GM12878 (cell line): ENCODE data around the gene TRAPPC11. TPM values are rescaled to one million over a fixed set of nuclear protein-coding genes. Genes with fewer than 3 reads are reported as not detected.

ENCODE experiments used
- ATAC-seq: fragments of 200-7000 bp; cut with Tn5 transposase; 3 replicates; pipeline ENCODE4 v1.9.1; 2020; ENCODE audit warnings: mild to moderate bottlenecking, moderate library complexity
- BruUV-seq: library from RNA; stranded (reverse); fragments of 400-500 nt; replicated peaks from 2 replicates; lab custom pipeline; 2021; lab: Mats Ljungman, UMichigan
- CTCF ChIA-PET: fragments of 300-600 bp; sonication (Branson Sonifier 250); formaldehyde crosslinking; extraction: SDS; loops from one replicate; lab custom pipeline; 2021; ENCODE audit warnings: inconsistent platforms; lab: Yijun Ruan, JAX
- POLR2A ChIA-PET: fragments of 350-600 bp; formaldehyde crosslinking; extraction: SDS; loops from one replicate; lab custom pipeline; 2021; ENCODE audit warnings: inconsistent platforms; lab: Charles Lee
- RAD21 ChIA-PET: fragments of 300-600 bp; sonication (Branson Sonifier 250); formaldehyde crosslinking; loops from one replicate; lab custom pipeline; 2023; ENCODE audit warnings: antibody characterized with exemption; ENCODE audit not compliant: unreplicated experiment; lab: Charles Lee
- SMC1A ChIA-PET: fragments of 300-600 bp; sonication (Branson Sonifier 250); formaldehyde crosslinking; loops from one replicate; lab custom pipeline; 2023; ENCODE audit not compliant: unreplicated experiment, uncharacterized antibody; lab: Charles Lee
- DNase-seq: peaks from one replicate; pipeline ENCODE4 v3.0.0-alpha.2; 2011; ENCODE audit warnings: low read depth, low spot score
- FAIRE-seq: peaks from 3 replicates; lab custom pipeline; 2011; peaks lifted over from hg19 to GRCh38; lab: Jason Lieb, UNC
- H2AFZ ChIP-seq: 2 replicates; pipeline ENCODE4 v1.6.0; 2011; ENCODE audit warnings: low read depth, low read length, control low read depth; ENCODE audit not compliant: control insufficient read depth
- H3K27ac ChIP-seq: 2 replicates; pipeline ENCODE4 v1.5.1; 2011; ENCODE audit warnings: control low read depth; ENCODE audit not compliant: control insufficient read depth, insufficient read depth
- H3K27me3 ChIP-seq, 2 experiments: replicated peaks in 1 of 2; 2 replicates each; pipeline versions ENCODE4 v1.6.0 to v1.6.1; 2011; ENCODE audit warnings: low read length in 1 of 2; ENCODE audit not compliant: control insufficient read depth in 2 of 2, insufficient read depth in 2 of 2
- H3K36me3 ChIP-seq, 2 experiments: 2 replicates each; pipeline ENCODE4 v1.5.1; 2011; ENCODE audit warnings: low read length in 1 of 2; ENCODE audit not compliant: control insufficient read depth in 2 of 2, insufficient read depth in 2 of 2
- H3K4me1 ChIP-seq: 2 replicates; pipeline ENCODE4 v1.6.1; 2011; ENCODE audit warnings: mild to moderate bottlenecking, low read length, moderate library complexity, mixed read lengths; ENCODE audit not compliant: control insufficient read depth, insufficient read depth
- H3K4me2 ChIP-seq: 2 replicates; pipeline ENCODE4 v1.6.0; 2011; ENCODE audit warnings: control low read depth; ENCODE audit not compliant: control insufficient read depth, insufficient read depth
- H3K4me3 ChIP-seq: fragments of 200-600 bp; sonication (generic); 2 replicates; pipeline ENCODE4 v1.5.1; 2016
- H3K79me2 ChIP-seq: 2 replicates; pipeline ENCODE4 v1.6.0; 2011; ENCODE audit warnings: low read length; ENCODE audit not compliant: control insufficient read depth, insufficient read depth
- H3K9ac ChIP-seq: 2 replicates; pipeline ENCODE4 v1.8.0; 2011; ENCODE audit warnings: low read length, control low read depth, mixed read lengths; ENCODE audit not compliant: control insufficient read depth, insufficient read depth
- H3K9me3 ChIP-seq: replicated peaks from 3 replicates; pipeline ENCODE4 v1.5.1; 2011; ENCODE audit warnings: mild to moderate bottlenecking, low read length; ENCODE audit not compliant: control insufficient read depth, insufficient read depth
- H4K20me1 ChIP-seq: 2 replicates; pipeline ENCODE4 v1.6.0; 2011; ENCODE audit not compliant: control insufficient read depth, insufficient read depth
- ASH2L ChIP-seq: fragments of 300-600, 200-600 bp; sonication (generic); IDR thresholded peaks from 2 replicates; pipeline ENCODE4 v1.6.1; 2017; ENCODE audit warnings: low read depth, mild to moderate bottlenecking, borderline replicate concordance
- BMI1 ChIP-seq: fragments of 450-650 bp; IDR thresholded peaks from 2 replicates; pipeline ENCODE4 v1.6.1; 2016; ENCODE audit warnings: mild to moderate bottlenecking, moderate library complexity, borderline replicate concordance
- CBX3 ChIP-seq: fragments of 200-600 bp; sonication (generic); IDR thresholded peaks from 2 replicates; pipeline ENCODE4 v1.6.1; 2016; ENCODE audit warnings: low read depth, borderline replicate concordance
- CHD4 ChIP-seq: fragments of 200-600 bp; sonication (generic); IDR thresholded peaks from 2 replicates; pipeline ENCODE4 v1.6.1; 2016; ENCODE audit warnings: mild to moderate bottlenecking
- FOS ChIP-seq: IDR thresholded peaks from 3 replicates; pipeline ENCODE4 v1.6.1; 2011; ENCODE audit warnings: borderline replicate concordance; ENCODE audit not compliant: insufficient read length; ENCODE audit errors: extremely low read depth
- GABPA ChIP-seq: IDR thresholded peaks from 2 replicates; pipeline ENCODE4 v1.6.1; 2014; ENCODE audit warnings: antibody characterized with exemption, low read depth, mild to moderate bottlenecking, inconsistent platforms
- KAT2A ChIP-seq: conservative IDR thresholded peaks from 2 replicates; pipeline ENCODE4 v1.6.1; 2011; ENCODE audit warnings: low read depth, low read length; ENCODE audit not compliant: control insufficient read depth
- MLLT1 ChIP-seq: fragments of 450-650 bp; IDR thresholded peaks from 2 replicates; pipeline ENCODE4 v1.6.1; 2016; ENCODE audit warnings: mild to moderate bottlenecking
- RAD51 ChIP-seq: fragments of 450-650 bp; IDR thresholded peaks from 2 replicates; pipeline ENCODE4 v1.6.1; 2016; ENCODE audit warnings: moderate library complexity, mild to moderate bottlenecking, inconsistent platforms
- REST ChIP-seq: IDR thresholded peaks from 2 replicates; pipeline ENCODE4 v1.6.1; 2012; ENCODE audit warnings: mild to moderate bottlenecking, low read depth, low read length
- SREBF2 ChIP-seq: IDR thresholded peaks from 2 replicates; pipeline ENCODE4 v1.6.1; 2012; ENCODE audit warnings: mild to moderate bottlenecking, low read length
- STAT1 ChIP-seq: fragments of 450-650 bp; conservative IDR thresholded peaks from 2 replicates; pipeline ENCODE4 v1.6.1; 2014; ENCODE audit warnings: antibody characterized with exemption, mild to moderate bottlenecking
- SUZ12 ChIP-seq: fragments of 200-600 bp; sonication (generic); IDR thresholded peaks from one replicate; pipeline ENCODE4 v1.6.1; 2018; ENCODE audit warnings: antibody characterized with exemption, mild to moderate bottlenecking; ENCODE audit not compliant: unreplicated experiment
- TAF1 ChIP-seq: IDR thresholded peaks from 2 replicates; pipeline ENCODE4 v1.6.1; 2011; ENCODE audit warnings: mild to moderate bottlenecking, low read depth, low read length, borderline replicate concordance
- YBX1 ChIP-seq: fragments of 450-650 bp; IDR thresholded peaks from 2 replicates; pipeline ENCODE4 v1.6.1; 2016; ENCODE audit warnings: antibody characterized with exemption
- WGBS: methylation state at CpG from one replicate; pipeline ENCODE4 v1.1.6; 2016; ENCODE audit warnings: low lambda C conversion rate; ENCODE audit not compliant: insufficient replicate concordance, insufficient coverage; ENCODE audit errors: missing lambda C conversion rate; 5-methylcytosine and 5-hydroxymethylcytosine counted together
- in situ Hi-C: fragments of 300-500 bp; cut with MboI; formaldehyde crosslinking; loops from 9 replicates; pipeline ENCODE4 v1.14.3; 2018; ENCODE audit warnings: mixed read lengths
- intact Hi-C: fragments of 100-400 bp; cut with micrococcal nuclease; formaldehyde crosslinking; loops from one replicate; pipeline ENCODE4 v1.14.2; 2022; ENCODE audit not compliant: unreplicated experiment
- polyA plus RNA-seq, 11 experiments: library from polyadenylated mRNA; depleted of rRNA in 4 of 11; unstranded in 6 of 11; stranded (reverse) in 5 of 11; fragments of >200 nt; fragmentation: Nextera tagmentation in 4 of 11; fragmentation: Illumina TruSeq in 1 of 11; extraction: Ambion mirVana in 4 of 11; extraction: Trizol in 1 of 11; gene quantifications; 1 replicate in 1 of 11; 2 replicates in 10 of 11; pipeline versions ENCODE4 v1.2.1 to v1.2.3, GENCODE V29; 2011 to 2016; ENCODE audit warnings: inconsistent platforms in 2 of 11, missing spikeins in 2 of 11, low read depth in 1 of 11
- total RNA-seq, 4 experiments: library from RNA; depleted of rRNA in 3 of 4; stranded (reverse); fragments of >200 nt in 3 of 4; fragmentation: Illumina TruSeq in 1 of 4; extraction: Trizol in 1 of 4; gene quantifications; 2 replicates each; pipeline versions ENCODE4 v1.2.1 to v1.2.3, GENCODE V29; 2013 to 2021

The TRAPPC11 gene
- total and polyA plus RNA-seq, 10 of the 15 experiments (the other 5 are each of a cell fraction or from before 2014, with no cell fraction given), result 7.3 to 40.5 (median 22.3) TPM

GRCh38 chr4:183747380-183747779, 88.3 kb downstream of the TRAPPC11 start (continued):
- no peak for TF ChIP-seq MLLT1
- TF ChIP-seq SREBF2, result no peak
- no peak for TF ChIP-seq TAF1
- no peak for TF ChIP-seq SUZ12
- no peak for TF ChIP-seq BMI1
- TF ChIP-seq STAT1, result no peak
- no peak for TF ChIP-seq CHD4
- TF ChIP-seq FOS, result no peak
- no peak for TF ChIP-seq GABPA
- TF ChIP-seq CBX3, result no peak
- no peak for TF ChIP-seq RAD51
- TF ChIP-seq, all 136 proteins: peak for 0

- Histone ChIP-seq H3K4me3 (no peak overlapping the region), H2AFZ (no peak overlapping the region), H3K27me3 (no peaks in the 10 kb centered on the region), H3K4me1 (no peaks in the 10 kb centered on the region), H3K9me3 (no peaks in the 10 kb centered on the region; the same call in 2 of the 3 replicates), H3K9ac (no peak overlapping the region), H3K36me3 (no peaks in the 10 kb centered on the region), H4K20me1 (no peaks in the 10 kb centered on the region), H3K79me2 (no peaks in the 10 kb centered on the region), H3K4me2 (no peak overlapping the region), H3K27ac (no peak overlapping the region)
- SMC1A ChIA-PET, result interaction anchor here (1.0 to 1.2 kb wide), 3 partner anchors 12 to 121 kb away, joined by 3 to 5 read pairs (median 3); no protein-coding TSS in a partner anchor
- 39% methylated on average over 6 of the region's 6 CpGs for WGBS
- ATAC-seq, result no peak
- no TSS peak for BruUV-seq
- RAD21 ChIA-PET, result no interaction called here
- POLR2A ChIA-PET, result interaction anchor here (1.2 kb wide), 1 partner anchor 14 kb away, joined by 7 read pairs; no protein-coding TSS in a partner anchor
- no peak for FAIRE-seq
- intact Hi-C loops, result no loop called here
- in situ Hi-C loops, result no loop called here
- CTCF ChIA-PET, result interaction anchor here (0.6 kb wide), 1 partner anchor 1702 kb away, joined by 3 read pairs; no protein-coding TSS in a partner anchor
- no peak for DNase-seq
- TF ChIP-seq KAT2A (no peak), ASH2L (no peak), REST (no peak), SUZ12 (no peak), YBX1 (no peak)
Measured at GRCh38 chr4:183747931-183748670, 89.0 kb downstream of the TRAPPC11 start.
